Chondrocyte (in vitro differentiated cells): ENCODE results near the gene PNPLA5. TPM values are rescaled to one million over a fixed set of nuclear protein-coding genes. Genes with fewer than 3 reads are reported as not detected.

Experiments
- DNase-seq: peaks from one replicate; pipeline ENCODE4 v3.0.0; 2021; ENCODE audit warnings: mixed read lengths, low spot score
- H3K27ac Mint-ChIP-seq: one replicate; pipeline ENCODE4 v1.8.0; 2021; ENCODE audit warnings: mild to moderate bottlenecking, moderate library complexity, mixed read lengths; ENCODE audit not compliant: unreplicated experiment
- H3K27me3 Mint-ChIP-seq: 2 replicates; pipeline ENCODE4 v1.8.0; 2021; ENCODE audit warnings: low read depth, mixed read lengths
- H3K36me3 Mint-ChIP-seq: 2 replicates; pipeline ENCODE4 v1.8.0; 2021; ENCODE audit warnings: low read depth, mixed read lengths
- H3K4me1 Mint-ChIP-seq: 2 replicates; pipeline ENCODE4 v1.8.0; 2021; ENCODE audit warnings: low read depth, mild to moderate bottlenecking, mixed read lengths
- H3K4me3 Mint-ChIP-seq: one replicate; pipeline ENCODE4 v1.8.0; 2021; ENCODE audit warnings: mild to moderate bottlenecking, moderate library complexity, mixed read lengths; ENCODE audit not compliant: unreplicated experiment
- H3K9me3 Mint-ChIP-seq: 2 replicates; pipeline ENCODE4 v1.8.0; 2021; ENCODE audit warnings: low read depth, mixed read lengths
- CTCF ChIP-seq: fragments of 200-600 bp; sonication (generic); IDR thresholded peaks from 2 replicates; pipeline ENCODE4 v1.5.0; 2021; ENCODE audit warnings: antibody characterized with exemption, mild to moderate bottlenecking, moderate library complexity
- total RNA-seq: library from RNA; stranded (reverse); gene quantifications from 3 replicates; pipeline ENCODE4 v1.2.1, GENCODE V29; 2021

Gene PNPLA5
- total RNA-seq, 1 donor from 2014 or later, result not detected

GRCh38 chr22:43861529-43861928 lies 30.3 kb downstream of the PNPLA5 start:
- DNase-seq, result peak; percentile 50
- peak overlapping the region; percentile 4 for H3K27ac Mint-ChIP-seq

GRCh38 chr22:43860831-43861230 lies 31.0 kb downstream of the PNPLA5 start:
- no peaks in the 10 kb centered on the region for H3K36me3 Mint-ChIP-seq
- peaks cover 12% of the 10 kb centered on the region for H3K9me3 Mint-ChIP-seq
- peak overlapping the region; percentile 68 for H3K4me3 Mint-ChIP-seq
- no peak overlapping the region for H3K27ac Mint-ChIP-seq
- no peak for TF ChIP-seq CTCF
- H3K4me1 Mint-ChIP-seq, result peaks cover 10% of the 10 kb centered on the region
- H3K27me3 Mint-ChIP-seq, result peaks cover 33% of the 10 kb centered on the region
- DNase-seq, result peak; percentile 19

More at GRCh38 chr22:43861529-43861928, 30.3 kb downstream of the PNPLA5 start:
- Mint-ChIP-seq H3K27me3 (peaks cover 36% of the 10 kb centered on the region), H3K9me3 (peaks cover 9% of the 10 kb centered on the region), H3K36me3 (no peaks in the 10 kb centered on the region), H3K4me3 (peak overlapping the region; percentile 68), H3K4me1 (peaks cover 10% of the 10 kb centered on the region)
- TF ChIP-seq CTCF, result no peak

GRCh38 chr22:43860126-43860525 lies 31.7 kb downstream of the PNPLA5 start:
- DNase-seq, result peak; percentile 55
- Mint-ChIP-seq H3K4me3 (no peak overlapping the region), H3K27me3 (peaks cover 34% of the 10 kb centered on the region), H3K27ac (no peak overlapping the region), H3K9me3 (peaks cover 12% of the 10 kb centered on the region), H3K4me1 (peaks cover 10% of the 10 kb centered on the region), H3K36me3 (no peaks in the 10 kb centered on the region)
- no peak for TF ChIP-seq CTCF

GRCh38 chr22:43859621-43860020 lies 32.2 kb downstream of the PNPLA5 start:
- H3K27ac Mint-ChIP-seq, result no peak overlapping the region
- H3K9me3 Mint-ChIP-seq, result peaks cover 12% of the 10 kb centered on the region
- H3K27me3 Mint-ChIP-seq, result peaks cover 29% of the 10 kb centered on the region
- H3K4me3 Mint-ChIP-seq, result no peak overlapping the region
- H3K36me3 Mint-ChIP-seq, result no peaks in the 10 kb centered on the region
- DNase-seq, result peak; percentile 30
- TF ChIP-seq CTCF, result no peak
- H3K4me1 Mint-ChIP-seq, result peaks cover 10% of the 10 kb centered on the region

GRCh38 chr22:43859176-43859575 lies 32.6 kb downstream of the PNPLA5 start:
- H3K4me1 Mint-ChIP-seq, result peaks cover 10% of the 10 kb centered on the region
- TF ChIP-seq CTCF, result no peak
- peak; percentile 44 for DNase-seq
- H3K36me3 Mint-ChIP-seq, result no peaks in the 10 kb centered on the region
- H3K27me3 Mint-ChIP-seq, result peaks cover 26% of the 10 kb centered on the region
- H3K9me3 Mint-ChIP-seq, result peaks cover 12% of the 10 kb centered on the region
- H3K27ac Mint-ChIP-seq, result no peak overlapping the region
- no peak overlapping the region for H3K4me3 Mint-ChIP-seq
